A549 (cell line): ENCODE measurements around the gene PTPRG. TPM values are rescaled to one million over a fixed set of nuclear protein-coding genes. Genes with fewer than 3 reads are reported as not detected.

Source experiments
- ATAC-seq, 2 experiments: fragments of 200-7000 bp in 1 of 2; fragments of >200 bp in 1 of 2; cut with Nextera tagmentation in 1 of 2; cut with Tn5 transposase in 1 of 2; 3 replicates each; pipeline versions ENCODE4 v1.8.0 to v1.9.1; 2018 to 2020; ENCODE audit warnings: mild to moderate bottlenecking in 1 of 2, moderate library complexity in 1 of 2
- CTCF ChIA-PET: fragments of 300-600 bp; sonication (Branson Sonifier 250); formaldehyde crosslinking; extraction: SDS; loops from one replicate; lab custom pipeline; 2021; ENCODE audit warnings: antibody characterized with exemption, inconsistent platforms; lab: Yijun Ruan, JAX
- POLR2A ChIA-PET: fragments of 350-600 bp; formaldehyde crosslinking; extraction: SDS; loops from one replicate; lab custom pipeline; 2021; ENCODE audit warnings: antibody characterized with exemption, inconsistent platforms; lab: Yijun Ruan, JAX
- DNase-seq, 2 experiments: peaks; one replicate each; pipeline versions ENCODE4 v3.0.0 to v3.0.0-alpha.2; 2011 to 2016; ENCODE audit warnings: low read depth in 1 of 2, low spot score in 1 of 2
- FAIRE-seq: peaks from 2 replicates; lab custom pipeline; 2011; peaks lifted over from hg19 to GRCh38; lab: Jason Lieb, UNC
- H3K27ac ChIP-seq, 2 experiments: fragments of >200 bp; sonication (Bioruptor Twin); formaldehyde crosslinking; 3 replicates each; pipeline ENCODE4 v1.5.1; 2016 to 2017
- H3K4me1 ChIP-seq: fragments of >200 bp; sonication (Bioruptor Twin); formaldehyde crosslinking; 3 replicates; pipeline ENCODE4 v1.6.1; 2016
- H3K4me2 ChIP-seq: fragments of >200 bp; sonication (Bioruptor Twin); formaldehyde crosslinking; 3 replicates; pipeline ENCODE4 v1.6.1; 2016
- H3K4me3 ChIP-seq: fragments of >200 bp; sonication (Bioruptor Twin); formaldehyde crosslinking; 3 replicates; pipeline ENCODE4 v1.5.1; 2016
- H3K9me3 ChIP-seq: fragments of >200 bp; sonication (Bioruptor Twin); formaldehyde crosslinking; 3 replicates; pipeline ENCODE4 v1.6.1; 2016
- ATOH8 ChIP-seq: fragments of 250-450 bp; sonication (Bioruptor Pico); IDR thresholded peaks from 2 replicates; pipeline ENCODE4 v1.5.0; 2020; ENCODE audit warnings: low read depth, mild to moderate bottlenecking, moderate library complexity
- CBX8 ChIP-seq: fragments of 200-600 bp; sonication (generic); IDR thresholded peaks from 2 replicates; pipeline ENCODE4 v1.6.1; 2016
- CHD4 ChIP-seq: fragments of 200-600 bp; sonication (generic); IDR thresholded peaks from 2 replicates; pipeline ENCODE4 v1.6.1; 2016; ENCODE audit warnings: antibody characterized with exemption, mild to moderate bottlenecking, borderline replicate concordance
- CTCF ChIP-seq: fragments of >200 bp; sonication (Bioruptor Twin); formaldehyde crosslinking; IDR thresholded peaks from 3 replicates; pipeline ENCODE4 v1.5.1; 2016
- EHF ChIP-seq: fragments of 250-450 bp; sonication (Bioruptor Pico); IDR thresholded peaks from 2 replicates; pipeline ENCODE4 v1.5.0; 2020; ENCODE audit warnings: mild to moderate bottlenecking
- ELK1 ChIP-seq: fragments of 150-350 bp; IDR thresholded peaks from 2 replicates; pipeline ENCODE4 v1.6.1; 2014; ENCODE audit warnings: low read depth, mild to moderate bottlenecking, low read length
- EP300 ChIP-seq, 2 experiments: fragments of >200 bp; sonication (Bioruptor Twin); formaldehyde crosslinking; IDR thresholded peaks; 2 replicates in 1 of 2; 3 replicates in 1 of 2; pipeline ENCODE4 v1.6.1; 2016 to 2017
- FOSL2 ChIP-seq, 2 experiments: fragments of 450-650 bp in 1 of 2; fragments of >200 bp in 1 of 2; sonication (Bioruptor Twin) in 1 of 2; formaldehyde crosslinking; IDR thresholded peaks; 2 replicates each; pipeline versions ENCODE4 v1.5.0 to v1.6.1; 2016 to 2020; ENCODE audit warnings: mild to moderate bottlenecking in 1 of 2, moderate library complexity in 1 of 2
- FOXS1 ChIP-seq: fragments of 250-450 bp; sonication (Bioruptor Pico); IDR thresholded peaks from 2 replicates; pipeline ENCODE4 v1.5.0; 2020; ENCODE audit warnings: mild to moderate bottlenecking, moderate library complexity
- HEYL ChIP-seq: fragments of 250-450 bp; sonication (Bioruptor Pico); IDR thresholded peaks from 2 replicates; pipeline ENCODE4 v1.8.0; 2021; ENCODE audit warnings: mild to moderate bottlenecking, moderate library complexity
- MAFK ChIP-seq: fragments of 450-650 bp; IDR thresholded peaks from 2 replicates; pipeline ENCODE4 v1.6.1; 2014; ENCODE audit not compliant: partially characterized antibody
- MAZ ChIP-seq: fragments of 150-350 bp; IDR thresholded peaks from 2 replicates; pipeline ENCODE4 v1.6.1; 2014; ENCODE audit warnings: antibody characterized with exemption, low read depth, low read length, borderline replicate concordance
- MYC ChIP-seq: IDR thresholded peaks from 2 replicates; pipeline ENCODE4 v1.6.1; 2012; ENCODE audit warnings: mild to moderate bottlenecking, inconsistent platforms, low read length, improper control_type of control experiment, borderline replicate concordance
- NFE2L2 ChIP-seq: fragments of 150-350 bp; conservative IDR thresholded peaks from 2 replicates; pipeline ENCODE4 v1.6.1; 2014; ENCODE audit warnings: low read length
- NPAS2 ChIP-seq: fragments of 250-450 bp; sonication (Bioruptor Pico); IDR thresholded peaks from 2 replicates; pipeline ENCODE4 v1.8.0; 2022; ENCODE audit warnings: mild to moderate bottlenecking, moderate library complexity, borderline replicate concordance
- PBX3 ChIP-seq: IDR thresholded peaks from 2 replicates; pipeline ENCODE4 v1.6.1; 2012
- POLR2AphosphoS2 ChIP-seq: conservative IDR thresholded peaks from 2 replicates; pipeline ENCODE4 v1.6.1; 2012; ENCODE audit warnings: low read length, improper control_type of control experiment, inconsistent platforms
- RFX5 ChIP-seq: fragments of 450-650 bp; IDR thresholded peaks from 2 replicates; pipeline ENCODE4 v1.7.1; 2014; ENCODE audit warnings: antibody characterized with exemption, mild to moderate bottlenecking, moderate library complexity
- RNF2 ChIP-seq: fragments of 200-600 bp; sonication (generic); IDR thresholded peaks from 2 replicates; pipeline ENCODE4 v1.6.1; 2016; ENCODE audit warnings: low read depth, mild to moderate bottlenecking, antibody characterized with exemption, moderate library complexity, borderline replicate concordance
- SMC3 ChIP-seq: fragments of >200 bp; sonication (Bioruptor Twin); formaldehyde crosslinking; IDR thresholded peaks from 3 replicates; pipeline ENCODE4 v1.6.1; 2018; ENCODE audit warnings: inconsistent platforms
- ZC3H11A ChIP-seq: fragments of 450-650 bp; IDR thresholded peaks from 2 replicates; pipeline ENCODE4 v1.6.1; 2014; ENCODE audit warnings: antibody characterized with exemption, mild to moderate bottlenecking
- ZNF302 ChIP-seq: fragments of 250-450 bp; sonication (Bioruptor Pico); IDR thresholded peaks from 2 replicates; pipeline ENCODE4 v1.9.0; 2021; ENCODE audit warnings: inconsistent platforms, mild to moderate bottlenecking, moderate library complexity
- ZSCAN20 ChIP-seq: fragments of 250-450 bp; sonication (Bioruptor Pico); IDR thresholded peaks from 2 replicates; pipeline ENCODE4 v1.8.0; 2022; ENCODE audit warnings: mild to moderate bottlenecking, moderate library complexity
- WGBS: methylation state at CpG from one replicate; pipeline ENCODE4 v1.1.6; 2017; ENCODE audit errors: missing lambda C conversion rate; 5-methylcytosine and 5-hydroxymethylcytosine counted together
- polyA plus RNA-seq, 4 experiments: library from polyadenylated mRNA; depleted of rRNA in 3 of 4; stranded (reverse); fragments of >200 nt; fragmentation: RNase III in 1 of 4; extraction: RNeasy Plus Mini Kit Qiagen cat#74134 plus additional on column Dnase treatment in 1 of 4; gene quantifications; 2 replicates in 3 of 4; 3 replicates in 1 of 4; pipeline ENCODE4 v1.2.3, GENCODE V29; 2011 to 2017

The PTPRG gene
- polyA plus RNA-seq, 2 of the 4 experiments (the other 2 are of a cell fraction): 4.5 to 4.8 TPM

- TF ChIP-seq CTCF: no peak
- no peak for TF ChIP-seq SMC3
- no peak for TF ChIP-seq EHF (CRISPR knock-in tag)
- no peak for TF ChIP-seq CBX8
- TF ChIP-seq RFX5: no peak
- no peak for TF ChIP-seq ELK1
- TF ChIP-seq FOXS1: no peak
- TF ChIP-seq NFE2L2: no peak
- TF ChIP-seq FOSL2 (IDR thresholded peaks at IDR 0.05): no peak
- TF ChIP-seq FOSL2 (CRISPR knock-in tag; IDR thresholded peaks at IDR 0.05): no peak
- no peak for TF ChIP-seq POLR2AphosphoS2
- no peak for TF ChIP-seq ZNF302 (CRISPR knock-in tag)
- no peak for TF ChIP-seq EP300 (IDR thresholded peaks at IDR 0.05)
- no peak for TF ChIP-seq MAFK
- no peak for TF ChIP-seq ZSCAN20 (CRISPR knock-in tag)
- TF ChIP-seq CHD4: no peak
- TF ChIP-seq ATOH8 (CRISPR knock-in tag): no peak
- TF ChIP-seq RNF2: no peak
- no peak for TF ChIP-seq MAZ
- TF ChIP-seq HEYL (CRISPR knock-in tag): no peak
- no peak for TF ChIP-seq ZC3H11A
- CTCF ChIA-PET: interaction anchor here (0.6 to 1.5 kb wide), 2 partner anchors 10 to 12 kb away, joined by 3 to 4 read pairs; partner anchors contain the start of gene PTPRG
- ATAC-seq (no peak), DNase-seq (no peak), FAIRE-seq (no peak)
- no peaks in the 10 kb centered on the region for H3K9me3 ChIP-seq
- 63% methylated on average over 3 of the region's 3 CpGs for WGBS
- H3K27ac ChIP-seq: no peak overlapping the region
- H3K4me3 ChIP-seq: no peak overlapping the region
- POLR2A ChIA-PET: no interaction called here
- no peak overlapping the region for H3K4me2 ChIP-seq
- no peaks in the 10 kb centered on the region for H3K4me1 ChIP-seq
These were observed 12.1 kb downstream of the PTPRG start for GRCh38 chr3:61573441-61573840.

GRCh38 chr3:61574854-61575253, 13.5 kb downstream of the PTPRG start:
- Histone ChIP-seq H3K4me1 (no peaks in the 10 kb centered on the region), H3K27ac (no peak overlapping the region), H3K4me3 (no peak overlapping the region), H3K4me2 (no peak overlapping the region), H3K9me3 (no peaks in the 10 kb centered on the region)
- POLR2A ChIA-PET: no interaction called here
- 58% methylated on average over 11 of the region's 11 CpGs for WGBS
- ATAC-seq (no peak), DNase-seq (no peak), FAIRE-seq (no peak)
- CTCF ChIA-PET: no interaction called here
- no peak for TF ChIP-seq NPAS2
- no peak for TF ChIP-seq MYC
- TF ChIP-seq PBX3: no peak
- TF ChIP-seq CTCF: no peak
